ENCODE measurements around the gene AQP7.
"Not testable (repeated sequence)": the region's sequence is repeated elsewhere in the genome, so short reads cannot be mapped to it uniquely, and the experiment has no call there.

Gene AQP7

DNA sequence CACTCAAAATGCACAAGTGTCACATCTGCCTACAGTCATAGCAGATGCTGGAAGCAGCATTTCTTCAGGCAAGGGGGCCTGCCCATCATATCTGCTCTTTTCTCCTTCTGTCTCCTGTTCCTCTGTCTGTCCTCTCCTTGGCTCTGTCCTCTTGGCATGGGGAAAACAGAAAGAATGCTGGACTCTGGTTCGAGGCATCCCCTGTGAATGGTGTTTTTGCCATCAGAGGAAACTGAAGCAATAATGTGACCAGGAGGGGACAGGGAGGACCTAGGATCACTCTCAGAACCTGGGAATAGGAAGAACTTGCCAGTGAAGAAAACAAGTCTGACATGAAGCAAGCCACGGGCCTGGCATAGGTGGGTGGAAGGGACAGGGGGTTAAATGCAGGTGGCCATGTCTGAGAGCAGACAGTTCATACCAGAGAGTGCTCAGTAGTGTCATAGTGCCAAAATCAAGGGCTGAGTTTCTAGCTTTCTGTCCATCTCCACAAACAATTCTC lies 35.3 kb downstream of the AQP7 start:
- no peak for DNase-seq

DNA sequence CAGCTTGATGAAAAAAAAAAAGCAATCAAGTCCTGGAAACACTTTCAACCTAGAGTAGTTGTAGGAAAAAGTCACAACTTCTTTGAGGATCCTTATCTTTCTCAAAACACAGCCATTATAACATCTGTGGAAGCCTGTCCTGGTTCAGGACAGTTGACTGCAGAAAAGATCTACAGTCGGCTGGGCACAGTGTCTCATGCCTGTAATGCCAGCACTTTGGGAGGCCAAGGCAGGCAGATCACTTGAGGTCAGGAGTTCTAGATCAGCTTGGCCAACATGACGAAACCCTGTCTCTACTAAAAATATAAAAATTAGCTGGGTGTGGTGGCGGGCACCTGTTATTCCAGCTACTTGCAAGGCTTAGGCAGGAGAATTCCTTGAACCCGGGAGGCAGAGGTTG lies 37.6 kb downstream of the AQP7 start:
- DNase-seq, result not testable (repeated sequence)

DNA sequence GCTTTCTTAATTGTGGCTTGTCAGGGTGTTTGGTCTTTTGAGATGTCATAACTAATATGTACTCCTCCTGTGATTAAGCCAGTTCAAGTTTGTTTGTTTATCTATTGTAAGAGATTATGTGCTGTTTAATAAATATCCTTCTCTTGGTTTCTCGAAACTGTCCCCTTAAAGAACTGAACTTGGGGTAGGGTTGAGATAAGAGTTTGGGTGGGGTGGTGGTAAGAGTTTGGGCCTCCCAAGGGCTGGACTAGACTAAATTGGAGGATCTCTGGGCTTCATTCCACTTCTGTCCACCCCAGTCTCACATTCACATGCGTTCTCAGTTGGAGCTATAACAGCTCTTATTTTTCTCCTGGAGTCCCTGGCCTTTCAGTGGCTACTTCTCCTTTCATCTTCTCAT lies 38.2 kb downstream of the AQP7 start:
- no peak for DNase-seq

DNA sequence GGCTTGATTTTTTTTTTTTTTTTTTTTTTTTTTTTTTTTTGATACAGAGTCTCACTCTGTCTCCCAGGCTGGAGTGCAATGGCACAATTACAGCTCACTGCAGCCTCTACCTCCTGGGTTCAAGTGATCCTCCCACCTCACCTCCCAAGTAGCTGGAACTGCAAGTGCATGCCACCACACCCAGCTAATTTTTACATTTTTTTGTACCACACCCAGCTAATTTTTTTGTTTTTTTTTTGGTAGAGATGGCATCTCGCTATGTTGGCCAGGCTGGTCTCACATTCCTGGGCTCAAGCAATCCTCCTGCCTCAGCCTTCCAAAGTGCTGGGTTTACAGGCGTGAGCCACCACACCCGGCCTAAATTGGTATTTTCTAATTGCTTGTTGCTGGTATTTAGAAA lies 43.7 kb downstream of the AQP7 start:
- DNase-seq, result not testable (repeated sequence)

DNA sequence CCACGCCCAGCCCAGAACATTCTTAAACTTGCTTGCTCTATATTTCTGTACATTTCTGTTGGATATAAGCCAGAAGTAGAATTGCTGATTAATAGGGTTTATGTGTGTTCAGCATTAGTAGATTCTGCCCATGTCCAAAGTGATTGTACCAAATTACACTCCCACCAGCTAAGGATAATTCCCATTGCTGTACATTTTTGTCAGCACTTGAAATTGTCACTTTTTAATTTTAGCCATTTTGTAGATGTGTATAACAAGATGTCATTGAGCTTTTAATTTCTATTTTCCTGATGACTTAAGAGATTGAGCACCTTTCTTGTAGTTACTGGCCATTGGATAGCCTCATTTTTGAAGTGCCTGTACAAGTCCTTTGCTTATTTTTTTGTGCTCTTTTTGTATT lies 46.4 kb downstream of the AQP7 start:
- no peak for DNase-seq

DNA sequence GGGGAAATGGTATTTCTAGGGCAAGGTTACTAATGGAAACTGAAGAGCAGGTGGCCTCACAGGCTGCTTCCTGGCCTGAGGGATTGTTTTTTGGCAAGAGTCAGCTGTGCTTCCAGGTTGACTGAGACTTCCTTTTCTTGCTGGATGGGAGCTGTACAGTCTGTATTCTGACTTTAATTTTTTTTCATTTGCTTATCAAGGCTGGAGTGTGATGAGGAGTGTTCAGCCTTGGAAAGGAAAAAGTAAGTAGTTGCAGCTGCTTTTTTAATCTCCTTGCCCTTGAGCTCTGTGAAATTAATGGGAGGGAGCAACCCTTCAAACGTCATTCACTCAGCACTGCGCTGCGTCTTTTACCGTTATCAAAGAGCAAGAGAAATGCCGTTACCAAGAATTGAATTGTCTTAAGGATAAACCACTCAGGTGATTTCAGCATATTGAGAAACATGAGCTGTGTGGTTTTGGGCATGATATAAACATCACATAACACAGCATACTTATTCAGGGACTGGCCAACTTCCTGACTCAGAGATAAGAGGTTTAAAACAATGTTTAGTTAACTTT lies 47.6 kb downstream of the AQP7 start:
- peak; percentile 11 to 31 for DNase-seq

DNA sequence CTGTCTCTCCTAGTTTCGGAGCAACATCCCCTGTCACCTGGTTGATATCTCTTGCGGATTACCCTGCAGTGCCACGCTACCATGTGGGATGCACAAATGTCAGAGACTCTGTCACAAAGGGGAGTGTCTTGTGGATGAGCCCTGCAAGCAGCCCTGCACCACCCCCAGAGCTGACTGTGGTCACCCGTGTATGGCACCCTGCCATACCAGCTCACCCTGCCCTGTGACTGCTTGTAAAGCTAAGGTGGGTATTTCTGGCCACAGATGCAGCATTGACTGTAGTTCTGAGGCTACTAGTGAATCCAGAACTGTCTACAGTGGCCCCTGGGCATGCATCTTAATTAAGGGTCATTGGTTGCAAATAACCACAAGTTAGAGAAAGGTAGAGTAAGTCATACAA lies 50.8 kb downstream of the AQP7 start:
- DNase-seq, result no peak

DNA sequence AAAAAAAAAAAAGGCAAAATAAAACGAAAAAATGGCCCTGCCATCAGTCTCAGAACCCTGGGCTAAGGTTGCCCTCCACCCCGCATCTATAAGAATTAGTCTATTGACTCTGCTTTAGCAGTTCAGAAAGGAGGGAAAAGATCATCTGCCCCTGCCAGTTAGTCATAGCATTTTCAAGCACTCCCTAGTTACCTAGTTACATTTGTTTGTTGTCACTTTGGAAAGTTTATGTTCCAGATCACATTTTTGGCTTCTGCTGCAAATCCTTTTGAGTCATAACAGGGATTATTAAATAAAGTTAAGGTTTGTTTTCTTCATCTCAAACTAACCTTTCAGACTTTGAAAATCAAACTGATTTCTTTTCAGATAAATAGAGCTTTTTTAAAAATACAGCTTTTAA lies 52.1 kb downstream of the AQP7 start:
- no peak for DNase-seq

DNA sequence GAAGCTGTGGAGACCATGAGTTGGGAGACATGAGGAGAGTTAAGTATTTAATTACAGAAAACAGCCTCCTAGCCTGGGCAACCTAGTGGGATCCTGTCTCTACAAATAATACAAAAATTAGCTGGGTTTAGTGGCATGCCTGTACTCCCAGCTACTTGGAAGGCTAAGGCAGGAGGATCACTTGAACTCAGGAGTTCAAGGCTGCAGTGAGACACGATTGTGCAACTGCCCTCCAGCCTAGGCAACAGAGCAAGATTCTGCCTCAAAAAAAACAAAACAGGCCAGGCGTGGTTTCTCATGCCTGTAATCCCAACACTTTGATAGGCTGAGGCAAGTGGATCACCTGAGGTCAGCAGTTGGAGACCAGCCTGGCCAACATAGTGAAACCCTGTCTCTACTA lies 52.6 kb downstream of the AQP7 start:
- no peak for DNase-seq

DNA sequence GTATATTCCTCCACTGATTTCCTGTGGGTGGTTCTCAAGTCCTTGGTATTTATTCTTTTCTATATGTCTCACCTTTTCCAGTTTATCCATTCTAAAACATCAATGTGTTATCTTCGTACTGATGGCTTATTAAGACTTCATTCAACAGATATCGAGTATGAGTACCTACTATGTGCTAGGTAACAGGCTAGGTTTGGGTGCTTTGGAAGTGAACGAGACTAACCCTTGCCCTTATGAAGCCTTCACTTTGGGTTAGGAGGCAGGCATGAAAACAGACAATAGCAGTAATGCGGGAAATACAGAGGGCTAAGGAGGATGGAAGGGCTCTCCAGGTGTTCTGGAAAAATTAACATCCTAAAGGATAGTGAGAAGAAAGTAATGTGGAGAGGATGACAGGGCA lies 53.4 kb downstream of the AQP7 start:
- DNase-seq, result no peak

DNA sequence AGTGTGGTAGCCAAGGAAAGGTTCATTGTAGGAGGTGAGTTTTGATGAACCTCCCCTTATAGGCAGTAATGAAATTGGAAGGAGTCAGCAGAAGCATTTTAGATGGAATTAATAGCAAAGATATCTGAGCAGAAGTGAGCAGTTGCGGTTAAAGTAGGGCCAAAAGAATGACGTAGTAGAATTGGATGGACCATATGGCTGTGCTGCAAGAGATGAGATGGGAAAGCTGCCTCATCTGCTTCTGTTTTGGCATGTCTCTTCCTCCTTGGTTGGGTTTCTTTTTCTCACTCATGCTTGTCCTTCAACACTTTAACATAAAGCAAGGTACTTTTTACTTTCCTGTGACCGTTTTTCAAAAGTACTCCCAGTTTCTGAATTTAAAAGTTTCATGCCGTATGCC lies 55.8 kb downstream of the AQP7 start:
- no peak for DNase-seq

DNA sequence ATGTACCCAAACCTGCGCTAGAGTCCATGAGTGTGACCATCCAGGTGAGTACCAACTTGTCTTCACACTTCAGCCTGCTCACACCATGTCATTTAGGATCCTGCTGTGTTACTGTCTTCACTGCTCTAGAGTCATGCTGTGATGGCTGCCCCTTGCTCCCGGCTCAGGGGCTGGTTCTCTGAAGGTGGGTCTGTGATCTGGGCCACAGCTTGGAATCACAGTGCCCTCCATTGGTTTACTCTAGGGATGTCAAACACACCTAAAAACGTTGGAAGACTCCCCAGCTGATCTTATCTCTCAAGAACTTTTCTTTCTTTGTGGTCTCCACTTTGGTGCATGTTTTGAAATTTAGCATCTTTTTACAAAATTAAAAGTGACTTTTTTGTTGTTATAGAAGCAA lies 58.2 kb downstream of the AQP7 start:
- DNase-seq, result no peak

DNA sequence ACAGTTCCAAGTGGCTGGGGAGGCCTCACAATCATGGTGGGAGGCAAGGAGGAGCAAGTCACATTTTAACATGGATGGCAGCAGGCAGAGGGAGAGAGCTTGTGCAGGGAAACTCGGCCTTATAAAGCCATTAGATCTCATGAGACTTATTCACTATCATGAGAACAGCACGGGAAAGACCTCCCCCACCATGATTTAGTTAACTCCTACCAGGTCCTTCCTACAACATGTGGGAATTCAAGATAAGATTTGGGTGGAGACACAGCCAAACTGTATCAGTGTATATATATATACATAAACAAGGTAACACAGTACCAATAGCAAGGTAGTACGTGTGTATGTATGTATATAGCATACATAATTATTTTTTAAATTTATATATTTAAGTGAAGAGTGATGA lies 61.2 kb downstream of the AQP7 start:
- DNase-seq, result no peak

DNA sequence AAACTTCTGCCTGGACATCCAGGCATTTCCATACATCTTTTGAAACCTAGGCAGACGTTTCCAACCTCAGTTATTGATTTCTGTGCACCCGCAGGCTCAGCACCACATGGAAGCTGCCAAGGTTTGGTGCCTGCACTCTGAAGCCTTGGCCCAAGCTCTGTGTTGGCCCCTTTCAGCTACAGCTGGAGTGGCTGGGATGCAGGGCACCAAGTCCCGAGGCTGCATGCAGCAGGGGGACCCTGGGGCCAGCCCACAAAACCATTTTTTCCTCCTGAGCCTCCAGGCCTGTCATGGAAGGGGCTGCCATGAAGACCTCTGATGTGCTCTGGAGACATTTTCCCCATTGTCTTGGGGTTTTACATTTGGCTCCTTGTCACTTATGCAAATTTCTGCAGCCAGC lies 62.2 kb downstream of the AQP7 start:
- no peak for DNase-seq
